OCI-M2 (cell line): ENCODE data around the gene MED29.

Experiments used
- DNase-seq: peaks from one replicate; lab custom pipeline; 2025; ENCODE audit not compliant: unreplicated experiment; lab: John Stamatoyannopoulos, UW

The MED29 gene

DNA sequence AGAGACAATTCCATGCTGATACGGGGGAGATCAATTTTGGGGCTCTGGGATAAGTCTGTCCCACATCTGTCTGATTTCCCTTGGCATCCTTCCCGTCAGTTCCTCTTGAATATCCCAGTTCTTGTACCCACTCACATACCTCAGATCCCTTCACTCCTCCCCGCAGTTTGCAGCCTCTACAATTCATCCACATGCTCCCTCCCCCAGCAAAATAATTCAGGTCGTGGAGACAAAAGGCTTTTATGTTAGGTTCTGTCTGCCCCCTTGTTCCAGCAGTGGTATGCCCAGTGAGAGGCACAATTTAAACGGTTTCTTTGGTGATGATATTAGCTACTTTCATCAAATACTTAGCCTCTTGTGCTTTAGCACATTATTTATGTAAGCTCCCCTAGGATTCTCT lies 35.0 kb downstream of the MED29 start:
- no peak for DNase-seq

DNA sequence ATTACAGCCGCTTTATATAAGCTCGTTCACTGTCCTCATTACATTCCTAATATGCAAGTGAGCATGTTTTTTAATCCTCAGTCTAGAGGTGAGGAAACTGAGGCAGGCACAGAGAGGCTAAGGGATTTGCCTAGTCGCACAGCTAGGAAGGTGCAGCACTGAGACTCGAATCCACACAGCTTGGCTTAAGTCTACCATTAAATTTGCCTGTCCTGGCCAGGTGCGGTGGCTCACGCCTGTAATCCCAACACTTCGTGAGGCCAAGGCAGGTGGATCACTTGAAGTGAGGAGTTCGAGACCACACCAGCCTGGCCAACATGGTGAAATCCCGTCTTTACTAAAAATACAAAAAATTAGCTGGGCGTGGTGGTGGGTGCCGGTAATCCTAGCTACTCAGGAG lies 36.5 kb downstream of the MED29 start:
- DNase-seq: no peak

DNA sequence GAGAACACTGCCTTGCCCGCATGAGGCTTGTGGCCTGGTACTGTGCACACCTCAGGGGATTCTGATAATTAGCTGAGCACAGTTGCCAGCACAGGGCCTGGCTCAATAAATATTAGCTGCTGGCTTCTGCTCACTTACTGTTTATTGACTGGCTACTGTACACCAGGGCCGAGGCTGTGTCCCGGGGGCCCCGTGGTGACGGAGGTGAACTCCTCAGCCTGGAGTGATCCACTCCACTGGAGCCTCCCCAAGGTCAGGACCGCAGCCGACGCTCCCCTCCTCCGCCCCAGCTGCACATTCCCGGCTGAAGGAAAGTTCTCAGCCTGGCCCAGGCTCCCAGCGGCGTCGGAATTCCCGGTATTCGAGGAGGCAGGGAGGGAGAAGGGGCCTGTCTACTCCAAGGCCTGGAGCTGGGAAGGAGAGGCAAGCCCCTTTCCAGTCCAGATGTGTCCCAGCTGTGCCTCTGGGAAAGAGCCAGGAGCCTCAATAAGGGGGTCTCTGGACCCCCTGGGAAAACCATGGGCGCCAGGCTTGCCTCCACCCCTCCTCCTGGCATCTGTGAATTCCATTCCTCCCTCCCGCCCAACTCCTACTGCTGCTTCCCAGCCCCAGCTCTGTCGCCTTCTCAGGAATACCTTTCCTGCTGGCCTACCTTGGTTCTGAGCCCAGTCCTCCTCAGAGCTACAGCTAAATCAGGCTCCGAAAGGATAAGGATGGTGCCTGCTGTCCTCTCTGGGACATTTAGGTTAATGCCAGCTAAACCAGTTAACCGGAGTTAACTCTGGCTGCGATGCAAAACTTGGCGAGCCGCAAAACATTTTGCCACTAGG lies 37.3 kb downstream of the MED29 start:
- no peak for DNase-seq

DNA sequence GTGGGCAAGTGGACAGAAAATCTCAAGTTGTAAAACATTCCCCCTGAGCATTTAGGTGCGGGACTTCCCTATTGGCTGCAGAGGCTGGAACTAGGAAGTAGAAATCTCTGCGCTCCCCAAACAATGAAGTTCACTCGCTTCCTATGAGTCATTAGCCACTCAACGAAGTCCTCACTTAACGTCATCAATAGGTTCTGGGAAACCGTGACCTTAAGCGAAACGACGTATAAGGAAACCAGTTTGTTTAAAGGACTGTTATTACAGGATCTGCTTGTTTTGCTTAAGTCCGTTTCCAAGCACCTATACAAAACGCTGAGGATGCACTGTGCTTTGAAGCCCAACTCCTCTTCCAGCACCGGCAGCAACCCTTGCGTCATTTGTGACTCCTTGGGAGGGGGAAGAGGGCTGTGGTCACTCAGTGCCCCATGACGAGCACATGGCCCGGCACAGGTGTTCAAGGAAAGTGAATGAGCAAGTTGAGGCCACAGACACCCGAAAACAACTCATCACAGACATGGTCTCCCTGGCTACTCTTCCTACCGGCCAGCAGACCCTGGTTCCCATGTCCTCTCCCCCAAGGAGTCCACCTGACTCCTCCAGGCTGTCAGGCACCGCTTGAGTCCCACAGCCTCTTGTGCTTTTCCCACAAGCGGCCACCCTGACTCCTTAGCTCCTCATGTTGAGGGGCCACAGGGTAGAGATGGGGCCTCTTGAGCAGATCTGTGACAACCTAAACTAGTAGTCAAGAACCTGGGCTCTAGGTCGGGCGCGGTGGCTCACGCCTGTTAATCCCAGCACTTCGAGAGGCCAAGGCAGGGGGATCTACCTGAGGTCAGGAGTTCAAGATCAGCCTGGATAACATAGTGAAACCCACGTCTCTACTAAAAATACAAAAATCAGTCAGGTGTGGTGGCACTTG lies 39.8 kb downstream of the MED29 start:
- no peak for DNase-seq

DNA sequence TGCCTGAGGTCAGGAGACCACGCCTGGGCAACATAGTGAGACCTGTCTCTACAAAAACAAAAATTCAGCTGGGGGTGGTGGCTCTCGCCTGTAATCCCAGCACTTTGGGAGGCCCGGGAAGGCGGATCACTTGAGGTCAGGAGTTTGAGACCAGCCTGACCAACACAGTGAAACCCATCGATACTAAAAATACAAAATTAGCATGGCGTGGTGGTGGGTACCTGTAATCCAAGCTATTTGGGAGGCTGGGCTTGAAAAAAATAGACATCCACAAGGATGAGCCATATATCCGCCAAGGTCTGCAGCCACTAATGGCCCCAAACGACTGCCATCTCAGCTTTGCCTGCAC lies 41.5 kb downstream of the MED29 start:
- no peak for DNase-seq

GRCh38 chr19:39433480-39434079 lies 42.4 kb downstream of the MED29 start:
- no peak for DNase-seq

- no peak for DNase-seq
These were observed 43.2 kb downstream of the MED29 start for GRCh38 chr19:39434123-39435076.

- DNase-seq: peak; percentile 98
These were observed 44.5 kb downstream of the MED29 start, which contains the start of gene RPS16 for GRCh38 chr19:39435499-39436349. TSS of gene RPS16 (minus strand) at chr19:39435949. CDS start at chr19:39435895, 54 bp downstream.

GRCh38 chr19:39436350-39436716 lies 45.2 kb downstream of the MED29 start:
- DNase-seq: no peak

DNA sequence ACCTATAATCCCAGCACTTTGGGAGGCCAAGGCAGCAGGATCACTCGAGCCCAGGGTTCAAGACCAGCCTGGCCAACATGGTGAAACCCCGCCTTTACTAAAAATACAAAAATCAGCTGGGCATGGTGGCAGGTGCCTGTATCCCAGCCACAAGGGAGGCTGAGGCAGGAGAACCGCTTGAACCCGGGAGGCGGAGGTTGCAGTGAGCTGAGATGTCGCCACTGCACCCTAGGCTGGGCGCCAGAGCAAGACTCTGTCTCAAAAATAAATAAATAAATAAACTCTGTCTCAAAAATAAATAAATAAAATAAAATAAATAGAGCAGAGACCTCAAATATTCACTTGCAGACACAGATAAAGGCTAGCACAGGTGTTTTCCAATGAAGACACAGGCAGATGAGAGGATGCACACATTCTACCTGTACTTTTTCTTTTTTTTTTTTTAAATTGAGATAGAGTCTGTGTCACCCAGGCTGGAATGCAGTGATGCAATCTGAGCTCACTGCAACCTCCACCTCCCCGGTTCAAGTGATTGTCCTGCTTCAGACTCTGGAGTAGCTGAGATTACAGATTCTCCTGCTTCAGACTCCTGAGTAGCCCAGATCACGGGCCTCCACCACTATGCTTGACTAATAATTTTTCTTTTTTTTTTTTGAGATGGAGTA lies 47.2 kb downstream of the MED29 start:
- no peak for DNase-seq

GRCh38 chr19:39444598-39445195 lies 53.5 kb downstream of the MED29 start:
- DNase-seq: no peak

GRCh38 chr19:39445196-39446111 lies 54.3 kb downstream of the MED29 start, which contains the start of gene SUPT5H:
TSS of gene SUPT5H (plus strand) at chr19:39445582. CDS start at chr19:39445891, 309 bp downstream.
- DNase-seq: peak; percentile 97

DNA sequence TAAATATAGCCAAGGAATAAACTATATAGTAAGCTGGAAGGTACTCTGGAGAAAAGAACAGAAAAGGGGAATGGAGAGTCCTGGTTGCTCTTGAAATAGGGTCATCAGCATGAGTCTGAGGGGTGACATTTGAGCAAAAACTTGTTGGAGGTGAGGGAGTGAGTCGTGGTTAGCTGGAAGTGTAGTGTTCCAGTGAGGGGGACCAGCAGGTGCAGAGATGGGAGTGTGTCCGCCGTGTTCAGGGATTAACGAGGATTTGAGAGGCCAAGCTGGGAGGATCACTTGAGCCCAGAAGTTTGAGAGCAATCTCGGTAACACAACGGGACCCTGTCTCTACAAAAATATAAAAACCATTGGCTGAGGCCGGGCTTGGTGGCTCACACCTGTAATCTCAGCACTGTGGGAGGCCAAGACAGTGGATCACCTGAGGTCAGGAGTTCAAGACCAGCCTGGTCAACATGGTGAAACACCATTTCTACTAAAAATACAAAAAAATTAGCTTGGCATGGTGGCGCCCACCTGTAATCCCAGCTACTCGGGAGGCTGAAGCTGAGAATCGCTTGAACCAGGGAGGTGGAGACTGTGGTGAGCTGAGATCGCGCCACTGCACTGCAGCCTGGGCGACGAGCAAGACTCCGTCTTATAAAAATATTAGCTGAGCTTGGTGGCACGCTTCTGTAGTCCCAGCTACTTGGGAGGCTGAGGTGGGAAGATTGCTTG lies 55.3 kb downstream of the MED29 start:
- no peak for DNase-seq

GRCh38 chr19:39448271-39448670 lies 57.1 kb downstream of the MED29 start:
- no peak for DNase-seq

DNA sequence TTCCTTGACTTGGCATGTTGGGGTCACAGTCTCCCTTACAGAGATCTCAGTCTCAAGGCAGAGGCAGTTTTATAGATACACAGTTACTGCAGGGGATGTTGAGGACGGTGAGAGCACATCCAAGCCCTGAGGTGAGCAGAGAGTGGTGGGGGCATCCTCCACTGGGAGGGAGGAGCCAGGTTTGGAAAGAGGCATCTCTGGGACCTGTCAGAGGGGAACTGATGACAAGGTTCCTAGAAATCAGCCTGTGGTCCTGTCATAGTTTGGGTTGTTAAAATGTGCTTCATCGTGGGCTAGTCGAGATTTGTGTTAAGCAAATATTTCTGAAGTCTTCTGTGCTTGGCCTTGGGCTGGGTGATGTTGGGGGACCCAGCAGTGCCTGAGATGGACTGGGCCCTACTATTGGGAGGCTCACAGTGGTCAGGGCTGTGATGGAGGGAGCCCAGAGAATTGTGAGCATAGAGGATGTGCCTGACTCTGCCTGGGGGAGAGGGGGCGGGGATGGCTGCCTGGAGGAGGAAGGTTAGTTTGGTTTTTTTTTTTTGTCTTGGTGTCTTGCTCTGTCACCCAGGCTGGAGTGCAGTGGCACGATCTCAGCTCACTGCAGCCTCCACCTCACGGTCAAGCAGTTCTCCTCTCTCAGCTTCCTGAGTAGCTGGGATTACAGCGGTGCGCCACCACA lies 58.1 kb downstream of the MED29 start:
- DNase-seq: no peak
